Suppressor macrophage (primary cell): Measurements from ENCODE around the gene SPTBN1.

Experiments used
- DNase-seq, 4 experiments: peaks; one replicate each; pipeline ENCODE4 v3.0.0-alpha.2; 2020 to 2022

The SPTBN1 gene

DNA sequence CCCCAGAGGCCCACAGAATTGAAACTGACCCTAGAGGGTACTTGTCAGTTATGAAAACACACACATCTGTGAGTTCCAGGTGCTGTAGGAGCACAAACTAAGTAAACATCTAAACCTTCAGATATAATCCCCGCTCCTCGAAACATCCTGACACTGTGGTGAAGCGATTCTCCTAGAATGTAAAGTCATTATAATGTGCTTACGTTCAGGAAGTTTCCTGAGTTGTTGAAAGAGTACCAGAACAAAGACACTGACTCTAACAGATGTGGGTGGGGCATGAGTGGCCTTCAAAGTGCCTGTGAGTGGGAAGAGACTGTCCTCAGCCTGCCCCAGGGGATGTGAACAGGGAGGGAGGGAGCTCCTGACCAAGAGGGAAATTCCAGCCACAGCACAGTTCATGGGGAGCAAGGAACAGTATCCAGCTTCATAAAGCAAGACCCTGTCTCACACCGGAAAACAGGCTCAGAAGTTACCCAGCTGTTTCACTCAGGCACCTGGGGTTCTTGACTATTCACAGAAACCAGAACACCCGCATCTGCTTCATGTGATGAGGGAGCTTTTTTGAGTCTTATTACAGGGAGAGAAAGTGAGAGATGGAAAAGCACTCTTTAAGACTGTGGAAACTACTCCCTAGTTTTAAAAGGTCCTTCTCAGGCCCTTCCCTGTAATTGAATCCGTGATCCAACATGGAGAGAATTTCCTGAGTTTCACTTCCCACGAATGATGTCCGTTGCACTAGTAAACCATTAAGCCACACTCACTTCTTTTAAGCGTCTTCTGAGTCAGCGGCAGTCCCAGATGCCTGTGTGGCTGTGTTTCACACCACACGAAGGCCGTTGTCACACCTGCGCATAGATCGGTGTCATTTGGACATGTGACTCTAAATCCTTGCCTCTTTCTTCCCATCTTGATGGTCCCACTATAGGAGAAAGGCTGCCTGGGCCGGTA lies 178.7 kb downstream of the SPTBN1 start:
- DNase-seq = peak; percentile 32 to 76 (median 61)

DNA sequence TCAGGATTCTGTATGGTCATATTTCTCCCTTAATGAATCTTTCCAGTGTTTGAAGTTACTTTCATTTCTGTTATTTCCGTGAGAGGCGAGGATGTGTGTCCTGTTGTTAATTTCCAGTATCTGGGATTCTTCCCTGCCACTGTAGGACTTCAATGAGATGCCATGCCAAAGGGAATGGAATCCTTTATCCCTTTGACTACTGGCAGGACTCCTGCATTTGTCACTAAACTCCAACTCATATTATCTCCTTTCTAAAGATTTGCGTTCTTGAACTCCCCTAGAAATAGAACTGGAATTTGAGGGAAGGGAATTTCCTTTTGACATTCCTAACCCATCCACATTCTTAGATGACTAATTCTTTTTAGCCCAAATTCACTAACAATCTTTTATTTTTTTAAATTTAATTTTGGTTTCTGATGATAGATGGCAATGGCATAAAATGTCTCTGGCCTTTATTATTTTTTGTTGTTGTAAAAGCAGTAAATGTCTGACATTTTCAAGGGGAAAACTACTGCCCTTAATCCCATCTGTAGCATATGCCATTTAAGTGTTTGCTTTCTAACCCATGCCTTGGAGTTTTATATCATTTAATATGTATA lies 179.5 kb downstream of the SPTBN1 start:
- DNase-seq = no peak

GRCh38 chr2:54636415-54637139 lies 180.4 kb downstream of the SPTBN1 start:
- peak; percentile 46 to 64 (median 48) for DNase-seq

DNA sequence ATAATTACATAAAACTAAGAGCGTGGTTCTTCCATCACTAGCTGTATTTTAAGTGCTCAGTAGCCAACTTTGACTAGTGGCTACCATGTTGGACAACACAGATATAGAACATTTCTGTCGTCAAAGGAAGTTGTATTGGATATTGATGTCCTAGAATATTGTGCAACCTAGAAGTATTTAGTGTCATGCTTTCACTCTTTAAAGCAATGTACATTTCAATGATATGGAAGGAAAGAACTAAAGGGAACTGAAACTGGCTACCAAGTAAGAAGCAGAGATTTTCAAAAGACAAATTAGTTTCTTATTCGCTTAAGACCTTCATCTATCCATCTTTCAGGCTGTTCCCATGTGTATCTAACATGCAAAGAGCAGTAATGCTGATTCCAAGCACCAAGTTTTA lies 182.0 kb downstream of the SPTBN1 start:
- DNase-seq = peak in 2 of 4 experiments; percentile 59 to 61

DNA sequence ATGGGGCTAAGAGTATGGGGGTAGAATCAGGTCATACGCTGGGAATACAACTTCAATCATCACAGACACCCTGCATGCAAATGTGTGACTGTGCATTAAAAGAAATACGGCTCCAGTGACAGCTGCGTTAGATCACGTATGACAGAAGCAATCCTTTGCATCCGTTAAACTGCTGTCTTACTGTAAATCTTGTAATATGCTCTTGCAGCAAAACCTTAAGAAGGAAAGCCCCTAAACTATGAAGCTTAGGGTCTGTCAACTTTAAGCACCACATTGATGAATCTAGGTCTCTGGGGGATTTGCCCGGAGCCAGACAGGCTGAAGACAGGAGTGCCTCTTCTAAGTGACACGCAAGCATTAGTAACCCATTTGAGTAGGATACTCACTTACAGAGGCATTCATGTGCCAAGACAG lies 182.7 kb downstream of the SPTBN1 start:
- DNase-seq = no peak

DNA sequence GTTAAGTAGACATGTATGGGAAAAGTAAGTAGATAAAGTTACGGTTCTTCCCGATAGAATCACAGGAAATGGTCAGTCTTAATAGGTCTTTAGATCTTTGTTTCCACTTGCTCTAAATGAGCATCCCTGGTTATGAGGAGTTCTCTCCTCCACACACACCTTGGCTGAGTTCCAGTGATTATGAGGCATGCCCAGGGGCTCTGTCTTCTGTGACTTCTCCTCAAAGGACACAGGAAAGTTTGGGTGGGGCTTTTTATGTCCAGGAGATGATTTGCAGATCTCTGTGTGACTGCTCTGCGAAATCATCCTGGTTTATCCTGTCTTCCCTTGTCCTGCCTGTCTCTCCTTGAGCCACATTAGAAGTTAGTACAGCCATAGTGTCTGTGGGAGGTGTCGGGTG lies 183.5 kb downstream of the SPTBN1 start:
- no peak for DNase-seq

GRCh38 chr2:54640834-54641540 lies 184.9 kb downstream of the SPTBN1 start:
- no peak for DNase-seq

DNA sequence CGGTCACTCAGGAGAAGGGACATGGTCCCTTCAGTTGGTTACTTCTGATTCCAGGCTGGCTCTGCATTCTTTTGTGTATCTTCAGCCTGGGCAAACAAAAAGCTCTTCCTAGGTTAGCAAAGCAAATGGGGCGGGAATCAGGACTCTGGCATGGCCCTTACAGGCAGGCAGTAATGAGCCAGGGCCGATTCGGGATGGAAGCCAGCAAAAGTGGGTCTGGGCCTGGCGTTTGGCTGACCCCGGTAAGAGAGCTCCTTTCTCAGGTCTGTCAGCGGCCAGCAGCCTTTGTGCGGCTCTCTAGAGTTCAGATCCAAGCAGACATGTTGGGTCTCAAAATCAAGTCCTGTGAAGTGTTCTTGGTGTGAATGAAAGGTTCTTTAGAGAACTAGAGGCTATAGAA lies 185.9 kb downstream of the SPTBN1 start:
- no peak for DNase-seq

- DNase-seq = no peak
Observed at GRCh38 chr2:54642677-54643430, 186.7 kb downstream of the SPTBN1 start.

DNA sequence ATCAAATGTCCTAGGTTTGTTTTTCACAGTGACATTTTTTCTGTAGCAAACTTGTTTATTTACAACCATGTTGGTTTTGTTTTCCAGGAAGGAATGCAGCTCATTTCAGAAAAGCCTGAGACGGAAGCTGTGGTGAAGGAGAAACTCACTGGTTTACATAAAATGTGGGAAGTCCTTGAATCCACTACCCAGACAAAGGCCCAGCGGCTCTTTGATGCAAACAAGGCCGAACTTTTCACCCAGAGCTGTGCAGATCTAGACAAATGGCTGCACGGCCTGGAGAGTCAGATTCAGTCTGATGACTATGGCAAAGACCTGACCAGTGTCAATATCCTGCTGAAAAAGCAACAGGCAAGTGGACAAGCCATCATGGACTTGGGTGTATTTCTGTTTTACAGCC lies 188.1 kb downstream of the SPTBN1 start:
- DNase-seq = no peak

- DNase-seq = no peak
Observed at GRCh38 chr2:54646170-54646927, 190.2 kb downstream of the SPTBN1 start.

- no peak for DNase-seq
Observed at GRCh38 chr2:54648256-54648655, 192.1 kb downstream of the SPTBN1 start.

DNA sequence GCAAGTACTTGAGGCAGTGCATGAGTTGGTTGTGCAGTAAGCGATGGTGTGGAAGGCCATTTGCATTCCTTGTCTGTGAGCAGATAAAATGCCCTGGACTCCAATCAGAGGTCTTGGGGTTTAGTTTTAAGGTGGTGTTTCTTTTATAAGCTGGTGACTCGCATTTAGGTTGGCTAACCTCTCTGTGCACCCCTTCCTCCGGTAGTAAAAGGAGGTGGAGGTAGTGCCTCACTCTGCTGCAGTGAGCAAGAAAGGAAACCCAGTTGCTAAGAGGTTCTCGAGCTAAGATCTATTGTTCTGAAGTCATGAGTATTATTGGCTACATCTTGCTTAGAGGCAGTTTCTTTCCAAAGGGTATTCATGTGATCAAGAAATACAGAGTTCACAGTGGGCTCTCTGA lies 193.1 kb downstream of the SPTBN1 start:
- DNase-seq = no peak

DNA sequence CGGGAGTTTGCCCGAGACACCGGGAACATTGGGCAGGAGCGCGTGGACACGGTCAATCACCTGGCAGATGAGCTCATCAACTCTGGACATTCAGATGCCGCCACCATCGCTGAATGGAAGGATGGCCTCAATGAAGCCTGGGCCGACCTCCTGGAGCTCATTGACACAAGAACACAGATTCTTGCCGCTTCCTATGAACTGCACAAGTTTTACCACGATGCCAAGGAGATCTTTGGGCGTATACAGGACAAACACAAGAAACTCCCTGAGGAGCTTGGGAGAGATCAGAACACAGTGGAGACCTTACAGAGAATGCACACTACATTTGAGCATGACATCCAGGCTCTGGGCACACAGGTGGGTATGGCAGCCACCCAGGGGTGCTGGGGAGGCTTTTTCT lies 193.5 kb downstream of the SPTBN1 start:
- no peak for DNase-seq

DNA sequence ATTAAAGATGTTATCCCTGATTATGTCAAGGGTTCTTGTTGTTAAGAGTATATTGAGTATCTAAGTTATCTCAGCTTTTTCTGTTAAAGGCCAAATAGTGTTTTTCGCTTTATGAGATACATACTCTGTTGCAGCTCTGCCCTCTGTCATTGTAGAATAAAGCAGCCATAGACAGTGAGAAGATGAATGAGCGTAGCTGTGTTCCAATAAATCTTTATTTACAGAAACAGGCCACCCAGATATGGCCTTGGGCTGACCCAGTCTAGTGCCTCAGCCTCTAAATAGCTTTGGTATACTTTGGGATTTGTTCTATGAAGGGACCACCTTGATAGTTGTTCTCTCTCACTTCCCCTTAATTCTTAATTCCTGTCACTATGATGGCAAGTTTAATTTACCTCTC lies 194.5 kb downstream of the SPTBN1 start:
- no peak for DNase-seq

DNA sequence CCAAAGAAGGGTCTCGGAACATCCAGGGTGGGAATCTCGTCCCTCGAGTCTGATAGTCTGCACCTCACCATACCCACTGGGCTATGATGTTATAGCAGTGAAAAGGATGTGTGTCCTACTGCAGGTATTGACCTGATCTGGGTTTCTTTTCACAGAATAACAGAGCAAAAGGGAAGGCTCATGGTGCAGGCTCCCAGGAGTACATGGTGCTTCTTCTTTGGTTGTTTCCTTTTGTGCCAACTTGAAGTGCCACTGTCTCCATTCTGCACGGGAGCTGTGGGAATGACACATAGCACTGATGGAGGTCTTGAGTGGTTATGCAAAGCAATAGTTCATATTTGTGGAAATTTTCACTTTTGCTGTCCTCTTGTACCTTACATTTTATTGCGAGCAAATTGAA lies 195.2 kb downstream of the SPTBN1 start:
- no peak for DNase-seq

GRCh38 chr2:54652540-54652939 lies 196.4 kb downstream of the SPTBN1 start:
- DNase-seq = no peak

- no peak for DNase-seq
Observed at GRCh38 chr2:54653572-54654204, 197.6 kb downstream of the SPTBN1 start.

DNA sequence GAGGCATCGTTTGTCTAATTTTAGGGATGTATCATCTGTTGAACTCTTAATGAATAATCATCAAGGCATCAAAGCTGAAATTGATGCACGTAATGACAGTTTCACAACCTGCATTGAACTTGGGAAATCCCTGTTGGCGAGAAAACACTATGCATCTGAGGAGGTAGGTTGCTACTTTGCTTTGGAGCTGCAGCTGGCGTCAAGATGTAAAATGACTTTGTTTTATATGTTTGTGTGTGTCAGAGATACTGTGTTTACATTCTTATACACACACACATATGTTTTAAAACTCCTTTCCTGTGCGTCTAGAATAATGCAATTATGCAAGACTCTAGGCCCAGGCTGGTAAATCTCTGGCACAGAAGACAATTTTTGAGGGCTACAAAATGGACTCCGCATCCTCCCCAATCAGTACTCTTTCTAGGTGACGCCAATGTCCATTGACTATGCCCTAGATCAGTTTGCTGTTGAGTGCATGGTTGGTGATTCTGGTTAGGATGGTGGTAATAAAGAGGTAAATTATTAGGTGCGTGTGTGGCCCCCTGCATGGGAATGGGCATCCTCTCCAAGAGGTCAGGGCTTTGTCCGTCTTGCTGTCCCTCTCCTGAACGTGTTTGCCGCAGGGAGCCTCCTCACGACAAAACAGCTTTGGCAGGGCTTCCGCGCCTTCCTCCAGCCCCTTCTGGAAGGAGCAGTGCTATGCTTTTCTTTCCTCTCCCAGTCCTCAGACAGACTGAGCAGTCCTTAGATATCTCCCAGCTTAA lies 199.1 kb downstream of the SPTBN1 start:
- no peak for DNase-seq

DNA sequence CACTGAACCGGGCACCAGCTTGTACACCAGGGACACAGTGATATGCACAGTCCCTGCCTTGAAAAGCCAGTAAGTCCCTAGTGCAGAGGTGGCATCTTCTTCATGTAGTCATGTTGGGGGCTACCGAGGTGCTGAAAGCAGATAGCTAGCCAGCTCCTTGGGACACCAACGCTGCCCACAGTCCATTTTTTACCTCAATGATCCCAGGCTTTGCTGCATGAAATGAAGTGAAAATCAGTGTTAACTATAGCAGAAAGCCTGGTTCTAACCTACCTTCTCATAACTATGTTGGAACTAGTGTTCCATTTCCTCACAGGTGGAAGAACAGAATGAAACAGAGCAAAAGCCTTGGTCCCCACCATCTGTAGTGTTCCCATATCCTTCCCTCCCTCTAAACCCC lies 200.7 kb downstream of the SPTBN1 start:
- DNase-seq = no peak
